Measurements from ENCODE around the gene DARS1.

DARS1 gene

DNA sequence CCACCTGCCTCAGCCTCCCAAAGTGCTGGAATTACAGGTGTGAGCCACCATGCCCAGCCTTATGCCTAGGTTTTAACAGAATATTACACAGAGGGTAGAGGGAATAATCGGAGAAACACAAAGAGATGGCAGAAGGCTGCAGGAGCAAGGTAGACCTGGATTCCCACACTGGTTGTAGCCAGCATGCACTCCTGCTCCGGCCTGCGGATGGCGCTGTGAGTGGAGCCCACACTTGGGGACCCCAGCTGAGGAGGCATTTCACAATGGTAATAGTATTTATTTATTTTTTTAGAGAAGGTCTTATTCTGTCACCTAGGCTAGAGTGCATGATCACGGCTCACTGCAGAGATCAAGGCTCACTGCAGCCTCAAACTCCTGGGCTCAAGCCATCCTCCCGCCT is 38.8 kb upstream of the DARS1 start:
- Histone ChIP-seq H3K4me1 (peaks cover 8% of the 10 kb centered on the region; the same call in 1 of the 2 replicates), H3K27me3 (no peaks in the 10 kb centered on the region), H3K9me3 (no peaks in the 10 kb centered on the region), H3K36me3 (no peaks in the 10 kb centered on the region), H3K4me3 (ENCODE audit: low read depth, low read length) (no peak overlapping the region)
- no peak for TF ChIP-seq CTCF (IDR thresholded peaks at IDR 0.05; ENCODE audit: low read depth, low read length)
- no peak for DNase-seq

DNA sequence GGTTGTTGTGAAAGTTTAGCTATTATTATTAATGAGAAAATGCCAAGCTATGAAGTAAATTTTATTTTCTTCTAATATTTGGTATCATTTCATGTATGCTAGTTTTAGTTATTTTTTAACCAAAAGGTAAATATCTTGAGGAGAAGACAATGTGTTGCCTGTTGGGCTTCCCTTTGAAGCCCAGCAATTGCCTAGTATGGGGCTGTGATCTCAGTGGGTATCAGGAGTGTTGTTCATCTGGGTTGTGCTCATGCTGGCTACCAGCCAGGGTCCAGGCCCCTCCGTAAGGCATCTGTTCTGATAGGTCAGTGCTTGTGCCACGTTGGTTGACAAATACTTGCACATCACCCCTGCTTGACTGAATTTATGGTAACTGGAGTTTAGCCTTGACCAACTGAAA is 38.0 kb upstream of the DARS1 start:
- peak; percentile 22 for DNase-seq
- H3K4me3 ChIP-seq (ENCODE audit: low read depth, low read length): no peak overlapping the region
- no peak for TF ChIP-seq CTCF (IDR thresholded peaks at IDR 0.05; ENCODE audit: low read depth, low read length)

DNA sequence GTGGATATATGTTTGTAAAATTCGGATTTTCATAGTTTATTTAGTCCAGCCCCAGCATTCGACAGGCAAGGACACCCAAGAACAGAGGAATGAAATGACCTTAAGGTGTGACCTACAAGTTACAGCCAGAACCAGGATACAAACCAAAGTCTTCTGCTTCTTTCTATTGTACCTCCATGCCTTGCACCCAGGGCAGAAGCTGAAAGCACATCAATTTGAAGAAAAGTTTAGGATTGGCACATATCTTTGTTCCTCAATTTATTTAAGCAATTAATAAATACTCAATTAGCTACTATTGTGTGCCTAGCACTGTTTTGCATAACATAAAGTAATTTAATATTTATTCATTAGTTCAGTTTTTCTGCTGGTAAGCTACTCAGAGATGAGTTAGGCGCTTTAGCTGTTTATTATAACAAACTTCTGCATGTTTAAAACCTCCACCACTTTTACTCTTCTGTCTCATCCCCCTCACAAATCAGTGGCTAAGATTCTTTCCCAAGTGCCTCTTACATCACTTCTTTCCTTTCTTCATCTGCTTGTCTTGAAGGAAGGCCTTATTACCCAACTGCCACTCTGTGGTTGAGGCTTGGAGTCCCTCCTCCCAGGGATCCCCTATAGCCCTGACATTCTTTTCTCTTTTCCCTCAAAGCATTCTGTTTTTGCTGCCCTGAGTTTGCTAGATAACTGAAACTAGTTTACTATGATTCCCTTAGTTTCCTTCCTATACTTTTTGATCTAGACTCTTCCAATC is 37.1 kb upstream of the DARS1 start:
- no peak for DNase-seq
- Histone ChIP-seq H3K4me3 (ENCODE audit: low read depth, low read length) (no peak overlapping the region), H3K27me3 (no peaks in the 10 kb centered on the region), H3K36me3 (no peaks in the 10 kb centered on the region), H3K9me3 (no peaks in the 10 kb centered on the region), H3K4me1 (peaks cover 8% of the 10 kb centered on the region; the same call in 1 of the 2 replicates)
- no peak for TF ChIP-seq CTCF (IDR thresholded peaks at IDR 0.05; ENCODE audit: low read depth, low read length)

More for the DNA sequence above, 38.0 kb upstream of the DARS1 start:
- H3K4me1 ChIP-seq: peaks cover 8% of the 10 kb centered on the region; the same call in 1 of the 2 replicates
- H3K9me3 ChIP-seq: no peaks in the 10 kb centered on the region
- H3K27me3 ChIP-seq: no peaks in the 10 kb centered on the region
- no peaks in the 10 kb centered on the region for H3K36me3 ChIP-seq

DNA sequence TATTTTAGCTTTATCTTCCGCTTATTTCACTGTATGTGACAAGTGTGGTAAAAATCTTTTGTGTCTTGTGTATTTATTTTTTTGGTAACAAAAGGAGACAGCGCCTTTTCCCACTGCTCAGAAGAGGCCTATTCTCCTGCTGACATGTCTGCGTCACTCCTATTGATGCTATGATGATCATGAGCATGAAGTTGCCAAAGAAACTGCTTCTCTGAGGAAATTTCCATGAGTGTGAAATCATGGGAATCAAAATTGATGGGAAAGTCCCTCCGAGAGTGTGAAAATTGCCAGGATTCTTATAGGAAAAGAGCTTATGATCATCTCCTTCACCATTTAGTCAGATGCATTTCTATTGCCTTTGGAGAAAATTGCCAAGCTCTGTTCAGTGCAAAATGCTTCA is 36.5 kb upstream of the DARS1 start:
- no peaks in the 10 kb centered on the region for H3K9me3 ChIP-seq

GRCh38 chr2:136021406-136021805 is 36.0 kb upstream of the DARS1 start:
- no peaks in the 10 kb centered on the region for H3K36me3 ChIP-seq
- no peak for TF ChIP-seq CTCF (IDR thresholded peaks at IDR 0.05; ENCODE audit: low read depth, low read length)
- H3K4me1 ChIP-seq: peaks cover 8% of the 10 kb centered on the region; the same call in 1 of the 2 replicates
- no peak for DNase-seq
- no peak overlapping the region for H3K4me3 ChIP-seq (ENCODE audit: low read depth, low read length)
- H3K27me3 ChIP-seq: no peaks in the 10 kb centered on the region
- no peaks in the 10 kb centered on the region for H3K9me3 ChIP-seq

More for the DNA sequence above, 36.5 kb upstream of the DARS1 start:
- no peak overlapping the region for H3K4me3 ChIP-seq (ENCODE audit: low read depth, low read length)
- no peaks in the 10 kb centered on the region for H3K27me3 ChIP-seq
- H3K4me1 ChIP-seq: peaks cover 8% of the 10 kb centered on the region; the same call in 1 of the 2 replicates
- no peaks in the 10 kb centered on the region for H3K36me3 ChIP-seq
- DNase-seq: no peak
- TF ChIP-seq CTCF (IDR thresholded peaks at IDR 0.05; ENCODE audit: low read depth, low read length): no peak

GRCh38 chr2:136020831-136021230 is 35.4 kb upstream of the DARS1 start:
- no peak for TF ChIP-seq CTCF (IDR thresholded peaks at IDR 0.05; ENCODE audit: low read depth, low read length)
- Histone ChIP-seq H3K36me3 (no peaks in the 10 kb centered on the region), H3K9me3 (no peaks in the 10 kb centered on the region), H3K4me1 (peaks cover 8% of the 10 kb centered on the region; the same call in 1 of the 2 replicates), H3K27me3 (no peaks in the 10 kb centered on the region), H3K4me3 (ENCODE audit: low read depth, low read length) (no peak overlapping the region)
- no peak for DNase-seq
